SK-N-MC (cell line): Measurements from ENCODE around the gene IL36G.

Source experiments
- EZH2 ChIP-seq: fragments of 200-600 bp; sonication (generic); IDR thresholded peaks from one replicate; pipeline ENCODE4 v1.6.1; 2017; ENCODE audit warnings: antibody characterized with exemption
- FOXP2 ChIP-seq: optimal IDR thresholded peaks from 2 replicates; pipeline ENCODE3; 2011; ENCODE audit warnings: mild to moderate bottlenecking, moderate library complexity; ENCODE audit not compliant: insufficient read depth; ENCODE audit errors: extremely low read length, control extremely low read depth
- POLR2AphosphoS5 ChIP-seq: IDR thresholded peaks from 2 replicates; pipeline ENCODE4 v1.6.1; 2012; ENCODE audit warnings: mild to moderate bottlenecking, low read depth, low read length, borderline replicate concordance

DNA sequence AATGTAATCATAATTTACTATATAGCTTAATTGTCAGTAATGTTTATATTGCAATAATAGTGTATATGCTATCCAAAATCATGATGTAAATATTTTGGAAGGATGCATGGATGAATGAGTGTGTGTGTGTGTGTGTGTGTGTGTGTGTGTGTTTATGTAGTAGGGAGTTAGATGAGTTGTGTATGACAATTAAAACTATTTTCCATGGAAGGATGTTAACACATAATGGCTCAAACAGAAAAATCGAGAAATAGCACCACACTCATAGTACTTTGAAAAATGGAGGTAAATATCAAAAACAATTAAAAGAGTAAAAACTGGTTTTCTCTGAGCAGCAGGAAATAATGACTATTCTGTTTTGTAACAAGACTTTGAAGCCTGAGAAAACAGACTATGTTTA lies 19.3 kb downstream of the IL36G start:
- no peak for TF ChIP-seq POLR2AphosphoS5
- TF ChIP-seq EZH2, result no peak
- TF ChIP-seq FOXP2, result no peak
